GM23248 (cell line): ENCODE results near the gene C11orf52.

Source experiments
- EZH2 ChIP-seq: fragments of 200-600 bp; sonication (generic); IDR thresholded peaks from 2 replicates; pipeline ENCODE4 v1.6.1; 2018; ENCODE audit warnings: antibody characterized with exemption, mild to moderate bottlenecking; ENCODE audit not compliant: insufficient read depth, poor library complexity, severe bottlenecking
- EZH2phosphoT487 ChIP-seq: fragments of 200-600 bp; sonication (generic); IDR thresholded peaks from 2 replicates; pipeline ENCODE4 v1.6.1; 2018; ENCODE audit warnings: antibody characterized with exemption, moderate library complexity, mild to moderate bottlenecking, low read depth; ENCODE audit not compliant: insufficient read depth

- TF ChIP-seq EZH2 (no peak), EZH2phosphoT487 (no peak)
Measured at GRCh38 chr11:111908639-111909305, 9.9 kb upstream of the C11orf52 start.
